Psoas muscle (tissue), 8 donors: ENCODE data around the gene GRIN1. TPM values are rescaled to one million over a fixed set of nuclear protein-coding genes. Genes with fewer than 3 reads are reported as not detected.

Source experiments
- ATAC-seq, 4 donors: fragments of 200-7000 bp; cut with Tn5 transposase; one replicate each; pipeline ENCODE4 v1.9.1; 2020; ENCODE audit warnings: moderate library complexity in 3 of 4, mild to moderate bottlenecking in 2 of 4
- DNase-seq, 2 donors: peaks; one replicate each; pipeline ENCODE4 v3.0.0-alpha.2; 2020
- H3K27ac ChIP-seq: fragments of 200-600 bp; one replicate; pipeline ENCODE4 v1.8.0; 2022
- H3K27me3 ChIP-seq, 3 donors: fragments of 200-600 bp in 1 of 3; one replicate each; pipeline versions ENCODE4 v1.6.1 to v1.8.0; 2013 to 2022; ENCODE audit warnings: low read length in 2 of 3, mild to moderate bottlenecking in 2 of 3, moderate library complexity in 1 of 3; ENCODE audit not compliant: insufficient read depth in 3 of 3
- H3K36me3 ChIP-seq, 2 donors: fragments of 200-600 bp in 1 of 2; one replicate each; pipeline versions ENCODE4 v1.6.1 to v1.8.0; 2013 to 2022; ENCODE audit warnings: low read depth in 1 of 2, mild to moderate bottlenecking in 1 of 2, moderate library complexity in 1 of 2; ENCODE audit not compliant: insufficient read depth in 1 of 2
- H3K4me1 ChIP-seq: fragments of 200-600 bp; one replicate; pipeline ENCODE4 v1.8.0; 2022
- H3K4me3 ChIP-seq: fragments of 200-600 bp; one replicate; pipeline ENCODE4 v1.8.0; 2022; ENCODE audit warnings: mild to moderate bottlenecking
- H3K9me3 ChIP-seq: fragments of 200-600 bp; one replicate; pipeline ENCODE4 v1.8.0; 2022
- WGBS, 3 donors: extraction: QIAGEN DNeasy Blood & Tissue Kit; methylation state at CpG; one replicate each; pipeline versions ENCODE4 v1.1.6 to v1.1.7; 2013; 5-methylcytosine and 5-hydroxymethylcytosine counted together
- intact Hi-C, 2 donors: fragments of 100-400 bp; cut with DNase I; formaldehyde crosslinking; loops; one replicate each; pipeline versions ENCODE4 v1.11.0 to v1.14.2; 2022
- polyA plus RNA-seq, 3 donors: library from polyadenylated mRNA; stranded (reverse); fragments of 200-250 nt; gene quantifications; one replicate each; pipeline ENCODE4 v1.2.3, GENCODE V29; 2013
- total RNA-seq, 4 donors: library from RNA; stranded (reverse); fragmentation: NEBNext Ultra II Directional in 2 of 4; extraction: Animal tissue kit (Norgen Biotek cat#: 25700) in 2 of 4; gene quantifications; one replicate each; pipeline versions ENCODE4 v1.2.1 to v1.2.4, GENCODE V29; 2021 to 2023
- TF ChIP-seq, protein P1 (sequence below): fragments of 200-600 bp; IDR thresholded peaks from one replicate; pipeline ENCODE4 v1.8.0; 2022; ENCODE audit warnings: antibody characterized with exemption
- donor health status: healthy with polysubstance abuse.
- donor health status: DM: no; HTN: no; CAD: no; lungs with moderate emphysema.
- donor health status: Bipolar disorder and iron deficiency.
- donor health status: healthy.
- donor health status: DM: yes; HTN: yes; CAD: no.
- donor health status: DM: no; HTN: no; CAD: no.
- donor health status: DM: no; HTN: no; CAD: no.
- donor health status: DM: yes; HTN: yes; CAD: no.

The GRIN1 gene
- total and polyA plus RNA-seq, 7 donors = 0.06 TPM; not detected in 6

DNA sequence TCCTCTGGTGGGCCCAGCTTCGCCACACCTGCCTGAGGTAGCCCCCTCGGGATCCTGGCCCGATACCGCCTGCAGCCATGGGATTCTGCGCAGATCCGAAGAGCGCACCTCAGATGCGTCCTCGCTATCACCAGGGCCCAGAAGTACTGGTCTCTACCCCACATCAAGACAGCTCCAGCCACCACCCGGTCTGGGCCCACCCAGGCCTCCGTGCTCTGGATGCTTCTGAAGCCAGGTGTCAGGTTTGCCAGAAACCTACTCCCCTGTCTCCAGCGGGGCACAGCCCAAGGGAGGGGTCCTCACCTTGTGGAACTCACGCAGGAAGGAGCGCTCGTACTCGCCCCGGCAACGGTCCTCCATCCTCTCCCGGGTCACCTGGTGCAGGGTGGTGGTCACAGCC is 47.0 kb downstream of the GRIN1 start:
- TF ChIP-seq, protein P1, sequence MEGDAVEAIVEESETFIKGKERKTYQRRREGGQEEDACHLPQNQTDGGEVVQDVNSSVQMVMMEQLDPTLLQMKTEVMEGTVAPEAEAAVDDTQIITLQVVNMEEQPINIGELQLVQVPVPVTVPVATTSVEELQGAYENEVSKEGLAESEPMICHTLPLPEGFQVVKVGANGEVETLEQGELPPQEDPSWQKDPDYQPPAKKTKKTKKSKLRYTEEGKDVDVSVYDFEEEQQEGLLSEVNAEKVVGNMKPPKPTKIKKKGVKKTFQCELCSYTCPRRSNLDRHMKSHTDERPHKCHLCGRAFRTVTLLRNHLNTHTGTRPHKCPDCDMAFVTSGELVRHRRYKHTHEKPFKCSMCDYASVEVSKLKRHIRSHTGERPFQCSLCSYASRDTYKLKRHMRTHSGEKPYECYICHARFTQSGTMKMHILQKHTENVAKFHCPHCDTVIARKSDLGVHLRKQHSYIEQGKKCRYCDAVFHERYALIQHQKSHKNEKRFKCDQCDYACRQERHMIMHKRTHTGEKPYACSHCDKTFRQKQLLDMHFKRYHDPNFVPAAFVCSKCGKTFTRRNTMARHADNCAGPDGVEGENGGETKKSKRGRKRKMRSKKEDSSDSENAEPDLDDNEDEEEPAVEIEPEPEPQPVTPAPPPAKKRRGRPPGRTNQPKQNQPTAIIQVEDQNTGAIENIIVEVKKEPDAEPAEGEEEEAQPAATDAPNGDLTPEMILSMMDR = no peak
- Histone ChIP-seq H3K4me1 (peaks cover 41% of the 10 kb centered on the region), H3K36me3 (peaks cover 3 to 67% of the 10 kb centered on the region in 2 donors), H3K9me3 (no peaks in the 10 kb centered on the region), H3K27ac (no peak overlapping the region), H3K27me3 (no peaks in the 10 kb centered on the region), H3K4me3 (peak overlapping the region; percentile 93)
- intact Hi-C loops = loop anchor here in 1 of 2 donors (5.0 kb wide), 1 partner anchor 41 kb away; the partner anchor contains the start of genes CYSRT1 and RNF224
- no peak for ATAC-seq
- no peak for DNase-seq
- WGBS, 3 donors = 90 to 93% (median 93%) methylated on average over 16 to 19 of the region's 19 CpGs

DNA sequence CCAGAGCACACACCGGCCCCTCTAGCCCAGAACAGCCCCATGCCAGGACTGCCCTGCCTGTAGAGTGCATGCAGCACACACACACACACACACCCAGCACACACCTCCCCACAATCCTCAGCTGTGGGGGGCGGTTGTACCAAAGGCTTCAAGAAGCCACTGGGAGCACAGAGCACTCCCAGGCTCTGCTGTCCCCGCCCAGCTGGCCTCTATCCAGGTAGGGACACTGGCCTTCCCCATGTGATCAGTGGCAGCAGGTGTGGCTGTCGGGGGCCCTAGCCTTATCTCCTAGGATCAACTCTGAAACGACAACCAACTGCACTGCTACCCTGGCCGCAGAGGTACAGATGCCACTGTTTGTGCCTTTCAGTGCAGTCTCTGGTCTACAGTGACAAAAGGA is 47.4 kb downstream of the GRIN1 start:
- H3K36me3 ChIP-seq = peaks cover 1 to 67% of the 10 kb centered on the region in 2 donors
- no peak overlapping the region for H3K27ac ChIP-seq
- TF ChIP-seq, protein P1 = no peak
- no peaks in the 10 kb centered on the region for H3K27me3 ChIP-seq
- H3K9me3 ChIP-seq = no peaks in the 10 kb centered on the region
- 53 to 64% (median 59%) methylated on average over 5 to 6 of the region's 6 CpGs for WGBS, 3 donors
- intact Hi-C loops = loop anchor here in 1 of 2 donors (5.0 kb wide), 1 partner anchor 41 kb away; the partner anchor contains the start of genes CYSRT1 and RNF224
- DNase-seq (no peak), ATAC-seq (no peak)
- H3K4me3 ChIP-seq = peak overlapping the region; percentile 93
- H3K4me1 ChIP-seq = peaks cover 43% of the 10 kb centered on the region

DNA sequence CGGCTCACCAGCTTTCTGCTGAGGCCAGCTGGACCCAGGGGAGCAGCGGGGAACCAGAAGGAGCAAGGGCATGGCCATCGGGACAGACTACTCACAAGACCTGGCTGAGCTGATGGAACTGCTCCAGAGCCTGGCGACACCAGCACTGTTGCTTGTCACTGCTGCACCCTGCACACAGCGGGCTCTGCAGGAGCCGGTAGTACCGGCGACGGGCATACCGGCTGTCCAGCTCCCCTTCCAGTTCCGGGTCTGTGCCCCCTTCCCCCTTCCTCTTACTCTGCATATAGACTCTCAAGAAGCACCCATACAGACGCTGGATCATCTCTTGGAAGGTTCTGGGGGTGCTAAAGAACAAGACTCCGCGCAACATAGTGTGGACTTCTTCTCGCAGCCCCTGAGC is 48.4 kb downstream of the GRIN1 start:
- TF ChIP-seq, protein P1 = no peak
- DNase-seq = no peak
- ATAC-seq = no peak
- H3K4me1 ChIP-seq = peaks cover 43% of the 10 kb centered on the region
- no peaks in the 10 kb centered on the region for H3K27me3 ChIP-seq
- 76 to 85% (median 80%) methylated on average over 15 of the region's 15 CpGs for WGBS, 3 donors
- H3K9me3 ChIP-seq = no peaks in the 10 kb centered on the region
- intact Hi-C loops = loop anchor here in 1 of 2 donors (5.0 kb wide), 1 partner anchor 40 kb away; the partner anchor contains the start of genes CYSRT1 and RNF224
- no peak overlapping the region for H3K27ac ChIP-seq
- peaks cover 3 to 67% of the 10 kb centered on the region in 2 donors for H3K36me3 ChIP-seq
- peak overlapping the region; percentile 93 for H3K4me3 ChIP-seq

DNA sequence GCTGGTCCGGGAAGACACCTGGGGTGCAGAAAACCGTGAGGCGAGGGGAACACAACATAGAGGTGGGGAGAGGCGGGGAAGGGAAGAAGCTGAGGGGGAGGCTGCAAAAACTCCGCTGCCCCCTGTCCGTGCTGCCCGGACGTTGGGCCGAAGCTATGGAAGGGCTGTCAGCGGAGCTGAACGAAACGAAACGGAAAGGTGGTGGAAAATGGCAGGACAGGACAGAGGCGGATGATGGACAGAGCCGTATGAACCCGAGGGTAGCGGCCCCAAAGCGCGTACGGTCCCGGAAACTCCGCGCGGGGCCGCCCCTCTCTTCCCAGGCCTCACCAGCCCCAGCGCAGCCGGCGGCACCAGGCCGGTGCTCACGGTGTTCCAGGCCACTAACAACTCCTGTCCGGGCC is 49.1 kb downstream of the GRIN1 start:
- peaks cover 43% of the 10 kb centered on the region for H3K4me1 ChIP-seq
- peak overlapping the region; percentile 93 for H3K4me3 ChIP-seq
- H3K27ac ChIP-seq = peak overlapping the region; percentile 97
- TF ChIP-seq, protein P1 = no peak
- no peaks in the 10 kb centered on the region for H3K9me3 ChIP-seq
- no peaks in the 10 kb centered on the region for H3K27me3 ChIP-seq
- H3K36me3 ChIP-seq = peaks cover 3 to 59% of the 10 kb centered on the region in 2 donors
- WGBS, 3 donors = 0 to 1% (median 0%) methylated on average over 27 to 31 of the region's 31 CpGs
- DNase-seq (no peak), ATAC-seq (peak in 1 of 4 donors; percentile 32)
- intact Hi-C loops = loop anchor here (1.0 to 5.0 kb wide), 3 partner anchors 17 to 39 kb away; partner anchors contain the start of genes CYSRT1 (in 1 of the 2), NDOR1 (in 1 of the 2), RNF208 (in 1 of the 2) and RNF224 (in 1 of the 2)
